GM12864 (cell line): Measurements from ENCODE around the gene TRPT1.

Source experiments
- DNase-seq: peaks from one replicate; pipeline ENCODE4 v3.0.0-alpha.2; 2011; ENCODE audit warnings: low read depth
- H3K4me3 ChIP-seq: 2 replicates; pipeline ENCODE4 v1.5.1; 2011; ENCODE audit warnings: mild to moderate bottlenecking, low read depth, low read length, control low read depth
- CTCF ChIP-seq: IDR thresholded peaks from 2 replicates; pipeline ENCODE4 v1.5.1; 2011; ENCODE audit warnings: low read depth, mild to moderate bottlenecking, moderate library complexity, low read length, control low read depth, inconsistent platforms; ENCODE audit errors: missing control alignments

Gene TRPT1

GRCh38 chr11:64210301-64211020 lies 15.5 kb downstream of the TRPT1 start:
- no peak overlapping the region for H3K4me3 ChIP-seq
- no peak for TF ChIP-seq CTCF
- DNase-seq = no peak

- no peak for DNase-seq
- no peak for TF ChIP-seq CTCF
- no peak overlapping the region for H3K4me3 ChIP-seq
Observed at GRCh38 chr11:64209563-64209843, 16.5 kb downstream of the TRPT1 start.

GRCh38 chr11:64208796-64209562 lies 17.0 kb downstream of the TRPT1 start:
- no peak for DNase-seq
- TF ChIP-seq CTCF = no peak
- H3K4me3 ChIP-seq = peak overlapping the region; percentile 77

GRCh38 chr11:64208086-64208795 lies 17.7 kb downstream of the TRPT1 start:
- TF ChIP-seq CTCF = no peak
- DNase-seq = no peak
- H3K4me3 ChIP-seq = peak overlapping the region; percentile 77

- no peak for DNase-seq
- H3K4me3 ChIP-seq = peak overlapping the region; percentile 77
- no peak for TF ChIP-seq CTCF
Observed at GRCh38 chr11:64207256-64208085, 18.5 kb downstream of the TRPT1 start.

GRCh38 chr11:64206457-64207255 lies 19.3 kb downstream of the TRPT1 start, which contains the start of gene FERMT3:
Gene FERMT3 (plus strand): TSS chr11:64206721. CDS start chr11:64207365, 644 bp downstream.
- TF ChIP-seq CTCF = no peak
- peak within 1 kb of the TSS; percentile 77 for H3K4me3 ChIP-seq
- DNase-seq = no peak
